Measurements from ENCODE around the gene PTGR2.
"Not testable (repeated sequence)": the region's sequence is repeated elsewhere in the genome, so short reads cannot be mapped to it uniquely, and the experiment has no call there.

GRCh38 chr14:73869754-73870153 lies 18.1 kb downstream of the PTGR2 start:
- TF ChIP-seq POLR2A (IDR thresholded peaks at IDR 0.05; ENCODE audit: low read length); GATA1 (IDR thresholded peaks at IDR 0.05; ENCODE audit: low read depth, low read length): not testable (repeated sequence)
